Muscle of back (tissue), 11 donors: ENCODE measurements around the gene DCDC1. TPM values are rescaled to one million over a fixed set of nuclear protein-coding genes. Genes with fewer than 3 reads are reported as not detected.
A peak's percentile ranks its signal among the peaks of the same experiment; 100 is the strongest.
"Not testable (repeated sequence)": the region's sequence is repeated elsewhere in the genome, so short reads cannot be mapped to it uniquely, and the experiment has no call there.

ENCODE experiments used
- DNase-seq, 3 donors: peaks; one replicate each; pipeline versions ENCODE4 v3.0.0 to v3.0.0-alpha.2; 2013
- polyA plus RNA-seq, 10 donors: library from polyadenylated mRNA; unstranded; fragments of 120-200 nt; gene quantifications; one replicate each; pipeline ENCODE4 v1.2.1, GENCODE V29; 2013; ENCODE audit not compliant: insufficient read length in 10 of 10

DCDC1 gene
- polyA plus RNA-seq, 10 donors = 0.07 to 0.47 (median 0.36) TPM

- DNase-seq = no peak
Observed at GRCh38 chr11:30991802-30992512, 377.6 kb downstream of the DCDC1 start.

GRCh38 chr11:30991376-30991775 lies 378.2 kb downstream of the DCDC1 start:
- no peak for DNase-seq

- DNase-seq = no peak
Observed at GRCh38 chr11:30990625-30991296, 378.8 kb downstream of the DCDC1 start.

GRCh38 chr11:30987819-30988218 lies 381.7 kb downstream of the DCDC1 start:
- DNase-seq = no peak

- no peak for DNase-seq
Observed at GRCh38 chr11:30985536-30985935, 384.0 kb downstream of the DCDC1 start.

- DNase-seq = no peak
Observed at GRCh38 chr11:30984827-30985226, 384.7 kb downstream of the DCDC1 start.

GRCh38 chr11:30984442-30984816 lies 385.1 kb downstream of the DCDC1 start:
- peak in 2 of 3 donors; percentile 39 to 68 for DNase-seq

GRCh38 chr11:30983776-30984441 lies 385.6 kb downstream of the DCDC1 start:
- DNase-seq = no peak

- DNase-seq = no peak
Observed at GRCh38 chr11:30983143-30983542, 386.4 kb downstream of the DCDC1 start.

- no peak for DNase-seq
Observed at GRCh38 chr11:30967579-30967978, 402.0 kb downstream of the DCDC1 start.

GRCh38 chr11:30960387-30960992 lies 409.0 kb downstream of the DCDC1 start:
- DNase-seq = peak in 2 of 3 donors; percentile 20 to 25

- no peak for DNase-seq
Observed at GRCh38 chr11:30956751-30957150, 412.8 kb downstream of the DCDC1 start.

- DNase-seq = no peak
Observed at GRCh38 chr11:30949838-30950237, 419.7 kb downstream of the DCDC1 start.

- DNase-seq = not testable (repeated sequence)
Observed at GRCh38 chr11:30947715-30948114, 421.8 kb downstream of the DCDC1 start.

GRCh38 chr11:30938810-30939209 lies 430.7 kb downstream of the DCDC1 start:
- DNase-seq = no peak

GRCh38 chr11:30938171-30938570 lies 431.4 kb downstream of the DCDC1 start:
- DNase-seq = no peak

- DNase-seq = no peak
Observed at GRCh38 chr11:30936491-30936890, 433.0 kb downstream of the DCDC1 start.

- DNase-seq = no peak
Observed at GRCh38 chr11:30935861-30936260, 433.7 kb downstream of the DCDC1 start.

GRCh38 chr11:30926130-30926529 lies 443.4 kb downstream of the DCDC1 start:
- DNase-seq = no peak

GRCh38 chr11:30921811-30922210 lies 447.7 kb downstream of the DCDC1 start:
- no peak for DNase-seq

- DNase-seq = peak in 2 of 3 donors; percentile 21 to 23
Observed at GRCh38 chr11:30919389-30920152, 450.0 kb downstream of the DCDC1 start.
